Gastrocnemius medialis (tissue), 4 donors: ENCODE results near the gene CLSTN3. TPM values are rescaled to one million over a fixed set of nuclear protein-coding genes. Genes with fewer than 3 reads are reported as not detected.
A peak's percentile ranks its signal among the peaks of the same experiment; 100 is the strongest.

Experiments used
- ATAC-seq, 2 donors: fragments of 150-250 bp; one replicate each; pipeline ENCODE4 v1.9.1; 2016
- DNase-seq, 2 donors: peaks; one replicate each; pipeline ENCODE4 v3.0.0-alpha.2; 2019
- H3K27ac ChIP-seq, 4 donors: fragments of 200-600 bp; sonication (generic); 1 replicate in 1 of 4; 2 replicates in 3 of 4; pipeline ENCODE4 v1.5.1; 2016 to 2018; ENCODE audit warnings: mild to moderate bottlenecking in 2 of 4, moderate library complexity in 1 of 4
- H3K27me3 ChIP-seq, 3 donors: fragments of 200-600 bp; sonication (generic) in 2 of 3; 1 replicate in 1 of 3; 2 replicates in 2 of 3; pipeline versions ENCODE4 v1.5.1 to v1.6.0; 2016 to 2019; ENCODE audit warnings: mild to moderate bottlenecking in 1 of 3, moderate library complexity in 1 of 3
- H3K36me3 ChIP-seq, 2 donors: fragments of 200-600 bp; sonication (generic) in 1 of 2; one replicate each; pipeline ENCODE4 v1.5.1; 2017 to 2018
- H3K4me1 ChIP-seq, 2 donors: fragments of 200-600 bp; sonication (generic) in 1 of 2; one replicate each; pipeline ENCODE4 v1.5.1; 2016 to 2017; ENCODE audit warnings: mild to moderate bottlenecking in 2 of 2
- H3K4me3 ChIP-seq, 4 donors: fragments of 200-600 bp; sonication (generic) in 3 of 4; 1 replicate in 1 of 4; 2 replicates in 3 of 4; pipeline ENCODE4 v1.5.1; 2016 to 2019; ENCODE audit warnings: mild to moderate bottlenecking in 2 of 4
- H3K9me3 ChIP-seq, 3 donors: fragments of 200-600 bp; sonication (generic) in 2 of 3; 1 replicate in 1 of 3; 2 replicates in 2 of 3; pipeline ENCODE4 v1.5.1; 2016 to 2019
- CTCF ChIP-seq, 5 experiments: fragments of 450-650 bp in 3 of 5; fragments of 200-600 bp in 2 of 5; sonication (generic) in 2 of 5; IDR thresholded peaks in 4 of 5; conservative IDR thresholded peaks in 1 of 5; 1 replicate in 4 of 5; 2 replicates in 1 of 5; pipeline ENCODE4 v1.5.1; 2016 to 2019; ENCODE audit warnings: antibody characterized with exemption in 5 of 5, mild to moderate bottlenecking in 3 of 5, moderate library complexity in 3 of 5
- POLR2A ChIP-seq, 2 donors: fragments of 450-650 bp; IDR thresholded peaks; one replicate each; pipeline ENCODE4 v1.6.1; 2017; ENCODE audit warnings: antibody characterized with exemption in 2 of 2, mild to moderate bottlenecking in 2 of 2, moderate library complexity in 2 of 2
- in situ Hi-C, 4 donors: fragments of 200-750 bp; cut with MboI; loops; one replicate each; pipeline versions ENCODE4 v1.15.0 to v1.8.0; 2017; ENCODE audit warnings: low sequenced_read_pairs in 4 of 4
- intact Hi-C: fragments of 100-400 bp; cut with DNase I; formaldehyde crosslinking; loops from one replicate; pipeline ENCODE4 v1.15.1; 2023; ENCODE audit warnings: low total_unique reads
- total RNA-seq, 4 donors: library from RNA; depleted of rRNA; stranded (reverse); fragments of >200 nt; gene quantifications; one replicate each; pipeline versions ENCODE4 v1.1.0 to v1.2.3, GENCODE V29; 2016

Gene CLSTN3
- total RNA-seq, 4 donors from 2014 or later = 1.2 to 3.5 (median 2.4) TPM

- Histone ChIP-seq H3K27me3 (no peaks in the 10 kb centered on the region), H3K36me3 (no peaks in the 10 kb centered on the region), H3K9me3 (no peaks in the 10 kb centered on the region), H3K27ac (no peak overlapping the region), H3K4me1 (no peaks in the 10 kb centered on the region), H3K4me3 (no peak overlapping the region)
- intact Hi-C loops (loop anchor here (5.0 kb wide), 1 partner anchor 45 kb away; the partner anchor contains the start of gene PEX5), in situ Hi-C loops (no loop called here)
- no peak for DNase-seq
- ATAC-seq = peak in 1 of 2 donors; percentile 44
- TF ChIP-seq POLR2A (IDR thresholded peaks at IDR 0.05) (no peak), CTCF (IDR thresholded peaks at IDR 0.05 in 4 of 5, conservative IDR thresholded peaks at IDR 0.05 in 1 of 5) (peak in 4 of 5 experiments; percentile 50 to 61 (median 55))
Measured at GRCh38 chr12:7142056-7142644, 12.0 kb downstream of the CLSTN3 start.

- H3K27ac ChIP-seq = no peak overlapping the region
- H3K36me3 ChIP-seq = no peaks in the 10 kb centered on the region
- TF ChIP-seq POLR2A (IDR thresholded peaks at IDR 0.05) (no peak), CTCF (IDR thresholded peaks at IDR 0.05 in 4 of 5, conservative IDR thresholded peaks at IDR 0.05 in 1 of 5) (no peak)
- no peak overlapping the region for H3K4me3 ChIP-seq
- intact Hi-C loops (loop anchor here (5.0 kb wide), 1 partner anchor 44 kb away; the partner anchor contains the start of gene PEX5), in situ Hi-C loops (no loop called here)
- H3K27me3 ChIP-seq = no peaks in the 10 kb centered on the region
- H3K9me3 ChIP-seq = no peaks in the 10 kb centered on the region
- ATAC-seq (no peak), DNase-seq (no peak)
- no peaks in the 10 kb centered on the region for H3K4me1 ChIP-seq
Measured at GRCh38 chr12:7142809-7143465, 12.8 kb downstream of the CLSTN3 start.

- intact Hi-C loops (loop anchor here (5.0 kb wide), 1 partner anchor 44 kb away; the partner anchor contains the start of gene PEX5), in situ Hi-C loops (no loop called here)
- Histone ChIP-seq H3K36me3 (no peaks in the 10 kb centered on the region), H3K9me3 (no peaks in the 10 kb centered on the region), H3K4me3 (no peak overlapping the region), H3K4me1 (no peaks in the 10 kb centered on the region), H3K27me3 (no peaks in the 10 kb centered on the region), H3K27ac (no peak overlapping the region)
- ATAC-seq (no peak), DNase-seq (no peak)
- TF ChIP-seq POLR2A (IDR thresholded peaks at IDR 0.05) (no peak), CTCF (IDR thresholded peaks at IDR 0.05 in 4 of 5, conservative IDR thresholded peaks at IDR 0.05 in 1 of 5) (no peak)
Measured at GRCh38 chr12:7143564-7143963, 13.4 kb downstream of the CLSTN3 start.

- Histone ChIP-seq H3K36me3 (no peaks in the 10 kb centered on the region), H3K4me3 (no peak overlapping the region), H3K9me3 (no peaks in the 10 kb centered on the region), H3K27ac (no peak overlapping the region), H3K4me1 (no peaks in the 10 kb centered on the region), H3K27me3 (no peaks in the 10 kb centered on the region)
- in situ Hi-C loops = no loop called here
- ATAC-seq = peak; percentile 47 to 57
- intact Hi-C loops = loop anchor here (5.0 kb wide), 1 partner anchor 43 kb away; the partner anchor contains the start of gene PEX5
- TF ChIP-seq CTCF (IDR thresholded peaks at IDR 0.05 in 4 of 5, conservative IDR thresholded peaks at IDR 0.05 in 1 of 5) (peak; percentile 25 to 66 (median 36)), POLR2A (IDR thresholded peaks at IDR 0.05) (no peak)
- no peak for DNase-seq
Measured at GRCh38 chr12:7144414-7145120, 14.4 kb downstream of the CLSTN3 start.
